HFF-Myc (cell line): ENCODE measurements around the gene PDE1A.

Experiments
- DNase-seq: peaks from one replicate; pipeline ENCODE4 v3.0.0-alpha.2; 2011; ENCODE audit warnings: low read depth; ENCODE audit errors: extremely low read depth
- H3K4me3 ChIP-seq: replicated peaks from 2 replicates; pipeline ENCODE4 v1.5.1; 2011; ENCODE audit warnings: low read depth, mild to moderate bottlenecking, control low read depth, low read length
- CTCF ChIP-seq: IDR thresholded peaks from 2 replicates; pipeline ENCODE4 v1.5.1; 2012; ENCODE audit warnings: mild to moderate bottlenecking, low read depth, low read length, control low read depth; ENCODE audit errors: missing control alignments

The PDE1A gene

GRCh38 chr2:182207049-182207746, 219.6 kb downstream of the PDE1A start:
- DNase-seq, result no peak
- no peak overlapping the region for H3K4me3 ChIP-seq
- TF ChIP-seq CTCF, result no peak

GRCh38 chr2:182197529-182197928, 229.3 kb downstream of the PDE1A start:
- no peak for TF ChIP-seq CTCF
- H3K4me3 ChIP-seq, result no peak overlapping the region
- no peak for DNase-seq

- H3K4me3 ChIP-seq, result no peak overlapping the region
- DNase-seq, result no peak
- TF ChIP-seq CTCF, result no peak
Measured at GRCh38 chr2:182193291-182193690, 233.5 kb downstream of the PDE1A start.

GRCh38 chr2:182191061-182191460, 235.8 kb downstream of the PDE1A start:
- H3K4me3 ChIP-seq, result no peak overlapping the region
- TF ChIP-seq CTCF, result no peak
- no peak for DNase-seq

GRCh38 chr2:182187130-182187529, 239.7 kb downstream of the PDE1A start:
- no peak for TF ChIP-seq CTCF
- no peak for DNase-seq
- no peak overlapping the region for H3K4me3 ChIP-seq

DNA sequence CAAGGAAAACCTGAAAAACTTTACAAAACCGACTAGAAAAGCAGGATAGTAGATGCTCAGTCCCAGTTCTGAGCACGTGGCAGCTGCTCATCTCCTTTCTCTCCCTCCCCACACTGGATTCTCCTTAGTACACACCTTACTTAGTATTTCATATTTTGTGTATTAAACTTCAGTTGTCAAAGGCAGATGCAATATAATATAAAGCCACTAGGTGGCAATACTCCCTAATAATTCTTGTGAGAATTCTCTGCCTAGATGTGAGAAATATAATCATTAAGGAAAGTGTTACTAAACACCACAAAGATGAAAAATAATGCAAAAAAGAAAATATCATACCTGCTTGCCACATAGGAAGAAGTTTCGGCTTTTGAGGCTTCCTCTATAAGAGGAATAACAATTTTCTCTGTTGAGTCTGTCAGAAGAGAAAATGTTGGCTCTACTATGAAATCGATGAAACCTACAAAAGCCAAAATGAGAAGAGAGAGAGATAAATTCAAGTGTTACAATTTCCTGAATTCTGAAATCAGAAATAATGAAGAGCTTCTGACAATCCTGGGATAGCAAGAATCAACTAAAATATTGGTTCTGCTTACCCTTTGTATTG, 240.6 kb downstream of the PDE1A start:
- no peak overlapping the region for H3K4me3 ChIP-seq
- peak; percentile 34 for TF ChIP-seq CTCF
- peak; percentile 15 for DNase-seq

GRCh38 chr2:182182436-182182835, 244.4 kb downstream of the PDE1A start:
- no peak overlapping the region for H3K4me3 ChIP-seq
- no peak for TF ChIP-seq CTCF
- DNase-seq, result no peak
